Measurements from ENCODE around the gene CARD9.

The CARD9 gene

GRCh38 chr9:136329636-136330405, 43.6 kb downstream of the CARD9 start:
- no peaks in the 10 kb centered on the region for H3K9me2 ChIP-seq (replicated peaks; ENCODE audit: control insufficient read depth, low read length)
- no peaks in the 10 kb centered on the region for H3K79me2 ChIP-seq (ENCODE audit: control insufficient read depth, low read length)
- peaks cover 19% of the 10 kb centered on the region for H3K27me3 ChIP-seq (ENCODE audit: control insufficient read depth, low read length)
- no peak overlapping the region for H3K4me3 ChIP-seq (ENCODE audit: low read length)
- H3K4me1 ChIP-seq (ENCODE audit: control insufficient read depth, low read length): no peaks in the 10 kb centered on the region
- H4K20me1 ChIP-seq (ENCODE audit: control insufficient read depth, insufficient read depth, low read depth, low read length): no peaks in the 10 kb centered on the region
- no peak overlapping the region for H3K27ac ChIP-seq (ENCODE audit: low read depth, low read length)
- H3K9me3 ChIP-seq (ENCODE audit: control insufficient read depth, insufficient read depth, low read length): no peaks in the 10 kb centered on the region
- no peaks in the 10 kb centered on the region for H3K36me3 ChIP-seq (ENCODE audit: control insufficient read depth, low read length)
- no peak overlapping the region for H3K4me2 ChIP-seq (ENCODE audit: low read length)
- H3F3A ChIP-seq (ENCODE audit: control insufficient read depth, insufficient read depth): no peaks in the 10 kb centered on the region
- no peak for TF ChIP-seq CTCF (IDR thresholded peaks at IDR 0.05; ENCODE audit: low read depth, low read length, poor library complexity, severe bottlenecking)
- no peak for TF ChIP-seq EZH2phosphoT487 (IDR thresholded peaks at IDR 0.05; ENCODE audit: borderline replicate concordance, low read length)

- no peaks in the 10 kb centered on the region for H3K36me3 ChIP-seq (ENCODE audit: control insufficient read depth, low read length)
- no peak for TF ChIP-seq EZH2phosphoT487 (IDR thresholded peaks at IDR 0.05; ENCODE audit: borderline replicate concordance, low read length)
- no peak for TF ChIP-seq CTCF (IDR thresholded peaks at IDR 0.05; ENCODE audit: low read depth, low read length, poor library complexity, severe bottlenecking)
- H3K27me3 ChIP-seq (ENCODE audit: control insufficient read depth, low read length): peaks cover 19% of the 10 kb centered on the region
- no peak overlapping the region for H3K4me3 ChIP-seq (ENCODE audit: low read length)
- H3K4me1 ChIP-seq (ENCODE audit: control insufficient read depth, low read length): no peaks in the 10 kb centered on the region
- H3K4me2 ChIP-seq (ENCODE audit: low read length): no peak overlapping the region
- H3K79me2 ChIP-seq (ENCODE audit: control insufficient read depth, low read length): no peaks in the 10 kb centered on the region
- H3F3A ChIP-seq (ENCODE audit: control insufficient read depth, insufficient read depth): no peaks in the 10 kb centered on the region
- H3K9me3 ChIP-seq (ENCODE audit: control insufficient read depth, insufficient read depth, low read length): no peaks in the 10 kb centered on the region
- H3K9me2 ChIP-seq (replicated peaks; ENCODE audit: control insufficient read depth, low read length): no peaks in the 10 kb centered on the region
- no peaks in the 10 kb centered on the region for H4K20me1 ChIP-seq (ENCODE audit: control insufficient read depth, insufficient read depth, low read depth, low read length)
- H3K27ac ChIP-seq (ENCODE audit: low read depth, low read length): no peak overlapping the region
Measured at GRCh38 chr9:136329211-136329627, 44.2 kb downstream of the CARD9 start.

GRCh38 chr9:136328622-136329041, 44.8 kb downstream of the CARD9 start:
- Histone ChIP-seq H3K79me2 (ENCODE audit: control insufficient read depth, low read length) (no peaks in the 10 kb centered on the region), H3K4me1 (ENCODE audit: control insufficient read depth, low read length) (no peaks in the 10 kb centered on the region), H3K36me3 (ENCODE audit: control insufficient read depth, low read length) (no peaks in the 10 kb centered on the region), H3K4me2 (ENCODE audit: low read length) (no peak overlapping the region), H3K9me3 (ENCODE audit: control insufficient read depth, insufficient read depth, low read length) (no peaks in the 10 kb centered on the region), H3K9me2 (replicated peaks; ENCODE audit: control insufficient read depth, low read length) (no peaks in the 10 kb centered on the region), H3K27ac (ENCODE audit: low read depth, low read length) (no peak overlapping the region), H3K4me3 (ENCODE audit: low read length) (no peak overlapping the region), H3F3A (ENCODE audit: control insufficient read depth, insufficient read depth) (no peaks in the 10 kb centered on the region), H4K20me1 (ENCODE audit: control insufficient read depth, insufficient read depth, low read depth, low read length) (no peaks in the 10 kb centered on the region), H3K27me3 (ENCODE audit: control insufficient read depth, low read length) (peaks cover 19% of the 10 kb centered on the region)
- TF ChIP-seq CTCF (IDR thresholded peaks at IDR 0.05; ENCODE audit: low read depth, low read length, poor library complexity, severe bottlenecking): no peak
- no peak for TF ChIP-seq EZH2phosphoT487 (IDR thresholded peaks at IDR 0.05; ENCODE audit: borderline replicate concordance, low read length)

Data from DOHH2 (cell line).